Endothelial cell of umbilical vein (primary cell): ENCODE measurements around the gene CEACAM7.

Source experiments
- CTCF ChIP-seq, 2 donors: IDR thresholded peaks; 1 replicate in 1 of 2; 2 replicates in 1 of 2; pipeline ENCODE4 v1.5.1; 2011; ENCODE audit warnings: low read length in 2 of 2, mild to moderate bottlenecking in 2 of 2, moderate library complexity in 2 of 2, control low read depth in 1 of 2, inconsistent platforms in 1 of 2, low read depth in 1 of 2; ENCODE audit not compliant: insufficient read depth in 1 of 2; ENCODE audit errors: extremely low read depth in 1 of 2
- POLR2A ChIP-seq: IDR thresholded peaks from 2 replicates; pipeline ENCODE4 v1.6.1; 2012; ENCODE audit warnings: low read depth, mild to moderate bottlenecking, control low read depth, low read length

GRCh38 chr19:41666075-41666474, 22.0 kb downstream of the CEACAM7 start:
- TF ChIP-seq CTCF (IDR thresholded peaks at IDR 0.05; ENCODE audit: extremely low read depth in 1 of 2, insufficient read depth in 1 of 2, low read depth in 1 of 2, low read length in 2 of 2) (no peak), POLR2A (no peak)
